ENCODE measurements around the gene SLC6A8.

The SLC6A8 gene

GRCh38 chrX:153731117-153731844, 43.6 kb downstream of the SLC6A8 start:
- no peak overlapping the region for H3K4me2 ChIP-seq (ENCODE audit: low read depth, low read length, poor library complexity, severe bottlenecking)
- no peaks in the 10 kb centered on the region for H3K36me3 ChIP-seq (ENCODE audit: insufficient read depth, low read length)
- no peaks in the 10 kb centered on the region for H3K79me2 ChIP-seq (ENCODE audit: insufficient read depth, low read length)
- H4K20me1 ChIP-seq (ENCODE audit: insufficient read depth, low read length, poor library complexity, severe bottlenecking), result no peaks in the 10 kb centered on the region
- no peaks in the 10 kb centered on the region for H3K9me3 ChIP-seq (ENCODE audit: insufficient read depth, low read depth, low read length)
- H3K9me2 ChIP-seq (replicated peaks; ENCODE audit: low read depth, low read length), result no peaks in the 10 kb centered on the region
- H3K27me3 ChIP-seq (ENCODE audit: insufficient read depth, low read length, poor library complexity, severe bottlenecking), result no peaks in the 10 kb centered on the region
- peaks cover 23% of the 10 kb centered on the region for H3K4me1 ChIP-seq (ENCODE audit: insufficient read depth, low read length, poor library complexity, severe bottlenecking)
- TF ChIP-seq EZH2phosphoT487 (IDR thresholded peaks at IDR 0.05; ENCODE audit: borderline replicate concordance), result no peak
- TF ChIP-seq CTCF (conservative IDR thresholded peaks at IDR 0.05; ENCODE audit: low read length), result no peak
- H2AFZ ChIP-seq (ENCODE audit: low read length), result no peak overlapping the region
- no peak overlapping the region for H3K9ac ChIP-seq (ENCODE audit: low read depth, low read length, poor library complexity, severe bottlenecking)
- H3F3A ChIP-seq (ENCODE audit: low read depth), result no peaks in the 10 kb centered on the region
- no peak overlapping the region for H3K4me3 ChIP-seq (ENCODE audit: low read length, poor library complexity, severe bottlenecking)

- H4K20me1 ChIP-seq (ENCODE audit: insufficient read depth, low read length, poor library complexity, severe bottlenecking), result no peaks in the 10 kb centered on the region
- H3K36me3 ChIP-seq (ENCODE audit: insufficient read depth, low read length), result no peaks in the 10 kb centered on the region
- no peaks in the 10 kb centered on the region for H3K9me3 ChIP-seq (ENCODE audit: insufficient read depth, low read depth, low read length)
- H3K9ac ChIP-seq (ENCODE audit: low read depth, low read length, poor library complexity, severe bottlenecking), result no peak overlapping the region
- no peak overlapping the region for H2AFZ ChIP-seq (ENCODE audit: low read length)
- TF ChIP-seq CTCF (conservative IDR thresholded peaks at IDR 0.05; ENCODE audit: low read length) (no peak), EZH2phosphoT487 (IDR thresholded peaks at IDR 0.05; ENCODE audit: borderline replicate concordance) (no peak)
- no peaks in the 10 kb centered on the region for H3K27me3 ChIP-seq (ENCODE audit: insufficient read depth, low read length, poor library complexity, severe bottlenecking)
- no peaks in the 10 kb centered on the region for H3K9me2 ChIP-seq (replicated peaks; ENCODE audit: low read depth, low read length)
- H3K79me2 ChIP-seq (ENCODE audit: insufficient read depth, low read length), result no peaks in the 10 kb centered on the region
- H3K4me2 ChIP-seq (ENCODE audit: low read depth, low read length, poor library complexity, severe bottlenecking), result no peak overlapping the region
- H3K4me1 ChIP-seq (ENCODE audit: insufficient read depth, low read length, poor library complexity, severe bottlenecking), result peaks cover 18% of the 10 kb centered on the region
- H3F3A ChIP-seq (ENCODE audit: low read depth), result no peaks in the 10 kb centered on the region
- H3K4me3 ChIP-seq (ENCODE audit: low read length, poor library complexity, severe bottlenecking), result no peak overlapping the region
These were observed 44.1 kb downstream of the SLC6A8 start for GRCh38 chrX:153731845-153732215.

- Histone ChIP-seq H3K36me3 (ENCODE audit: insufficient read depth, low read length) (no peaks in the 10 kb centered on the region), H3K4me2 (ENCODE audit: low read depth, low read length, poor library complexity, severe bottlenecking) (no peak overlapping the region), H3F3A (ENCODE audit: low read depth) (no peaks in the 10 kb centered on the region), H3K79me2 (ENCODE audit: insufficient read depth, low read length) (no peaks in the 10 kb centered on the region), H3K9ac (ENCODE audit: low read depth, low read length, poor library complexity, severe bottlenecking) (no peak overlapping the region), H3K9me2 (replicated peaks; ENCODE audit: low read depth, low read length) (no peaks in the 10 kb centered on the region), H3K4me3 (ENCODE audit: low read length, poor library complexity, severe bottlenecking) (no peak overlapping the region), H2AFZ (ENCODE audit: low read length) (no peak overlapping the region), H3K4me1 (ENCODE audit: insufficient read depth, low read length, poor library complexity, severe bottlenecking) (peaks cover 12% of the 10 kb centered on the region), H4K20me1 (ENCODE audit: insufficient read depth, low read length, poor library complexity, severe bottlenecking) (no peaks in the 10 kb centered on the region), H3K27me3 (ENCODE audit: insufficient read depth, low read length, poor library complexity, severe bottlenecking) (no peaks in the 10 kb centered on the region), H3K9me3 (ENCODE audit: insufficient read depth, low read depth, low read length) (no peaks in the 10 kb centered on the region)
- TF ChIP-seq CTCF (conservative IDR thresholded peaks at IDR 0.05; ENCODE audit: low read length), result no peak
- no peak for TF ChIP-seq EZH2phosphoT487 (IDR thresholded peaks at IDR 0.05; ENCODE audit: borderline replicate concordance)
These were observed 44.7 kb downstream of the SLC6A8 start for GRCh38 chrX:153732401-153732800.

Measured in Loucy (cell line).